GM12891 (cell line): ENCODE measurements around the gene CALML6.

Source experiments
- DNase-seq: peaks from one replicate; pipeline ENCODE4 v3.0.0; 2011; ENCODE audit warnings: low spot score; ENCODE audit not compliant: insufficient read length
- FAIRE-seq: peaks from 2 replicates; lab custom pipeline; 2011; peaks lifted over from hg19 to GRCh38; lab: Jason Lieb, UNC
- PAX5 ChIP-seq: IDR thresholded peaks from 2 replicates; pipeline ENCODE4 v1.6.1; 2011; ENCODE audit warnings: low read length, moderate library complexity, mild to moderate bottlenecking; ENCODE audit not compliant: insufficient read depth, severe bottlenecking
- POLR2A ChIP-seq: IDR thresholded peaks from 2 replicates; pipeline ENCODE4 v1.6.1; 2011; ENCODE audit warnings: low read depth, low read length, control low read depth
- POLR2AphosphoS5 ChIP-seq: IDR thresholded peaks from 2 replicates; pipeline ENCODE4 v1.6.1; 2011; ENCODE audit warnings: low read depth, low read length, control low read depth
- POU2F2 ChIP-seq: IDR thresholded peaks from 2 replicates; pipeline ENCODE4 v1.6.1; 2011; ENCODE audit warnings: low read depth, mild to moderate bottlenecking, control low read depth, low read length, moderate library complexity
- SPI1 ChIP-seq: IDR thresholded peaks from 2 replicates; pipeline ENCODE4 v1.6.1; 2011; ENCODE audit warnings: low read depth, low read length, control low read depth
- TAF1 ChIP-seq: IDR thresholded peaks from 2 replicates; pipeline ENCODE4 v1.6.1; 2011; ENCODE audit warnings: low read depth, low read length, control low read depth

CALML6 gene

DNA sequence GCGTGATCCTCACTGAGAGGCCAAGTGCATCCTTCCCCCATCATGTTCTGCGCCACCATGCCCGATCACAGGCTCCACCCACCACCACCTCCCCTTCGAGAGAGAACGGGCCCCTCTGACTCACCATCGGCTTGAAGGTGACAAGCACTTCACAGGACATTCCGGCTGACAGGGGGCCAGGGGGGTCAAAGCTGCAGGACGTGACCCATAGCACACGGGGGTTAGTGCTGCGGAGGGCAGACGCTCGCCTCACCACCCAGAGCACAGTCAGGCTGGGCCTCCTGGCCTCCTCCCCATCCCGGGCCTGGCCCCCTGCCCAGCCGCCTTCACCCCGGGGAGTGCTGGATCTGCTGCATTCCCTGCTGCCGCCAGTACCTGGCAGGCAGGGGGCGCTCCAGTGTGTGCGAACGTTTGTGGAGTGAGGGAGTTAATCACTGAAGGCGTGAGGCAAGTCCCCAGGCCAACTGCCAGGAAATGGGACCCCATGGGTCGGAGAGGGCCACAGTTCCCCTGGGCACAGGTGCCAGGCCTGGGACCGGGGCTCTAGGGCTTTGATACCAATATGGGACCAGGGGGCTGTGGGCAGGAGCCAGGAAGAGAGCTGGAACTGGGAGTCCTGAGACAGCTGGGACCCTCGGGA lies 44.9 kb downstream of the CALML6 start:
- peak; percentile 78 for FAIRE-seq
- TF ChIP-seq POU2F2 (no peak), SPI1 (no peak), POLR2AphosphoS5 (no peak), TAF1 (no peak), POLR2A (no peak), PAX5 (no peak)

DNA sequence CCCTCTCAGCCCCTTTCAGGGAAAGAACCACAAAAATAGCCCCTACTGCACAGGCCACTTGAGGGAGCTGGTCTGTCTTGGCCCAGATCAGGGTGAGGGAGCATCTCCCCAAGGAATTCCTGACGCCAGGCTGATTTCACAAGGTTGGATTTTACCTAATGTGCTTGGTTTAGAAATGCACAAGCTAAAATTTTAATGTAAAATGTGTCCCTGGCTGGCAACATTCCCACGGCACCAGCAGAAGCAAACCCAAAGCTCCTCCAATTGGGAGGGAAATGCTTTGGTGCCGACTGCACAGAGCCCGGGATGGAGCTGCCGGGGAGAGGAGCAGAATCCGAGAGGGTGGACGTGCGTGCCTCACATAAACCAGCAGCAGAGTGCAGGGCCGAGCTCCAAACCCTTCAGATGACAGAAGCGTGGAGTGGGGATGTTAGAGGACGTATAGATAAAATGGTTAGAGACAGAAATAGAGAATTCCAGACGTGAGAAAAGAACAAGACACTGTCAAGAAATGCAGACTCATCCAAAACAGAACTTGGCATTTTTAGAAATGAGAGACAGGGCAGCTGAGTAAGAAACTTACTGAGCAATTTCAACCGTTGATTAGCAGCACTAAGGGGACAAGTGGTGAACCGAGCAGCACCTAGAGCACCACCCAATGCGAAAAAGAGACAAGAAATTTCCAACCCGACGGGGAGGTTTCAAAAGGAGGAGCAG lies 45.6 kb downstream of the CALML6 start:
- no peak for TF ChIP-seq SPI1
- no peak for TF ChIP-seq TAF1
- TF ChIP-seq PAX5 = no peak
- no peak for TF ChIP-seq POU2F2
- TF ChIP-seq POLR2A = no peak
- no peak for TF ChIP-seq POLR2AphosphoS5
- no peak for DNase-seq
- no peak for FAIRE-seq

More for the DNA sequence above, 44.9 kb downstream of the CALML6 start:
- peak; percentile 91 for DNase-seq

DNA sequence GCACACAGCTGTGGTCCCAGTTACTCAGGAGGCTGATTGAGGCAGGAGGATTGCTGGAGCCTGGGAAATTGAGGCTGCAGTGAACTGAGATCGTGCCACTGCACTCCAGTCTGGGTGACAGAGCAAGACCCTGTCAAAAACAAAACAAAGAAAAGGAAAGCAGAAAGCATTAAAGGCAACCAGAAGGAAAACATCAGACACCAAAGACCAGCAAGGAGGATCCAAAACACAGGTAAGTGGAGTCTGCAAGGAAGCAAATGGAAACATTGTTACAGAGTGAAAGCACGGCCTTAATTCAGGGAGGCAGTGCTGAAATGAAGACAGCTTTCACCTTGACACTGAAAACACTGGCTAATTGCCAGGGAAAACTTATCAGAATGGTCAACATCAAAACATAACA lies 47.7 kb downstream of the CALML6 start:
- DNase-seq (no peak), FAIRE-seq (no peak)
- TF ChIP-seq PAX5 (no peak), TAF1 (no peak), POLR2A (no peak), POU2F2 (no peak), SPI1 (no peak), POLR2AphosphoS5 (no peak)

DNA sequence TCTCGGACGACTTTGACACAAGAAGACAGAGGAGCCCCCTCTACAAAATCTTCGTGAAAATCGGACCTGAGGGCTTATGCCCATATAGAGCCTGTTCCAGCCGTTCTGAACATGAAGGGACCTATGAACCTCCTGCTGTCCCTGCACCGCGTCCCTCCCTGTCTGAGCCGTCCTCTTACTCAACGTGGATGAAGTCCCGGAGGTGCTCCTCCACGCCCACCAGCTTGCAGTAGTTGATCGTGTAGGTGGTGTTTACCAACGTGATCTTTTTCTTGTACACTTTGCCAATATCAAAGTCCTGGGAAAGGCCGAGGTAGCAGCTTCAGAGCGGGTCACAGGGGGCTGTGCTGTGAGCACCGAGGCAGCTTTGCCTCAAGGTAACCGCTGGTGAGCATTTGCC lies 48.5 kb downstream of the CALML6 start:
- DNase-seq = no peak
- TF ChIP-seq PAX5 (no peak), POLR2AphosphoS5 (no peak)
- no peak for FAIRE-seq

DNA sequence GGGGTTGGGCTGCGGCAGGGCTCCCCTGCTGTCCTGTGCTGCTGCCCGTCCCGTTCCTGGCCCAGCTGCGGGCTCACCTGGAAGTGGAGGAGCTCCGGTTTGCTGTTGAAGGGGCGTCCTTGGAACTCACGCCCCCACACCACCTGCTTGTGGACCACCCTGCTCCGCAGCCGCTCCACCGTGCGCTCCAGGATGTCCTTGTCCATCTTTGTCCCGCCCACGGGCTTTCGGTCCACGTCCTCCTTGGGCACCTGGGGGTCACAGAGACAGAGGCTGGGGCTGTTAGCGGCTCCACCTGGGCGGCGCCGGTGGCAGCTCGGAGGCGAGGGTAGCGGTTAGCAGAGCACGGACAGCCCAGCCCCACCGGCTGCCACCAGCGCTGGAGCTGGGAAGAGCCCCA lies 49.8 kb downstream of the CALML6 start:
- TF ChIP-seq POLR2A = no peak
- no peak for TF ChIP-seq POU2F2
- no peak for TF ChIP-seq TAF1
- TF ChIP-seq PAX5 = no peak
- no peak for TF ChIP-seq SPI1
- no peak for TF ChIP-seq POLR2AphosphoS5
- DNase-seq = no peak
- no peak for FAIRE-seq

DNA sequence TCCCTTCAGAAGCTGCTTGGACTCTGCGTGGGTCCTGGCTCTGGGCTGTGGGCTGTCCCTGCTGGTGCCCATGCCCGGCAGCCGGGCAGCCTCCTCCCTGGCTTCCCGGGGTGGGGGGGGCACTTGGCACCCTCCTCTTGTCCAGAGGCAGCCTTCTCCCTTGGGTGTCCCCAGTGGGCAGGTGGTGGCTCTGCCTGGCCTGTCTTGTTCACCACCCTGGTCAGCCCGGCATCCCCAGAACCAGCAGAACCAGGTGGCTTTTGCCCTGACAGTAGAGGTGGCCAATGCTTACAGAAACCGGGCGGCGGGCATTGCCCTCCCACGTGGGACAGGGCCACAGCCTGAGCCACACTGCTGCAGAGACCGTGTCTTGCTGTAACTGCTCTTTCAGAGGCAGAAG lies 50.5 kb downstream of the CALML6 start:
- no peak for DNase-seq
- TF ChIP-seq PAX5 = no peak
- FAIRE-seq = no peak

DNA sequence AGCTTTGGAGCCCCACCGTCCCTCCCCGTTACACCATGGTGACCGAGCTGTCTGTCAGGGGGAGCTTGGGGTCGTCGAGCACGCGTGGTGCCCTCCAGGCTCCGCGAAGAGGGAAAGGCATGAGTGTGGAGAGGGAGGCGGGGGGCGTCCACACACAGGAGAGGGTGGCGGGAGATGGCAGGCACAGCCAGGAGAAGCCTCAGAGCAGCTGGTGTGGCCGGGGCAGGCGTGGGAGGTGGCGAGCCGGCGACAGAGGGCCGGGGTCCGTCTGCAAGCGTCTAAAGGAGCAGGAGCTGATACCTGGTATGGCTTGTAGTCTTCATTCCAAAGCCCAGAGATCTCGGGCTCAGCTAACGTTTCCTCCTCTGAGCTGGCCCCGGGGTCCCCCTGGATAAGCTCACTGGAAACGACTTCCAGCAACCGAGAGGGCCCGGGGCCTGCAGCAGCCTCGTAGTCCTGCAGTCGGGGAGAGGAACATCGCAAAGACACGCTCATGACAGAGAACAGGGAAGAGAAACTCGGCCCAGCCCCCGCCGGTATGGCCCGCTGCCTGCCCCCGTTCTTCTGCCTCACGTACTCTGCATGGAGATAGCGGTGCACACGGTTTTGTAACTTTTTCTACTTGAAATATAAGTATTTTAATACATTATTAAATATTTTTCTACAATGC lies 51.1 kb downstream of the CALML6 start:
- FAIRE-seq = no peak
- TF ChIP-seq SPI1 (no peak), POLR2AphosphoS5 (no peak), POLR2A (no peak), TAF1 (no peak), POU2F2 (no peak), PAX5 (no peak)
- DNase-seq = no peak
